Measurements from ENCODE around the gene PLS3.

DNA sequence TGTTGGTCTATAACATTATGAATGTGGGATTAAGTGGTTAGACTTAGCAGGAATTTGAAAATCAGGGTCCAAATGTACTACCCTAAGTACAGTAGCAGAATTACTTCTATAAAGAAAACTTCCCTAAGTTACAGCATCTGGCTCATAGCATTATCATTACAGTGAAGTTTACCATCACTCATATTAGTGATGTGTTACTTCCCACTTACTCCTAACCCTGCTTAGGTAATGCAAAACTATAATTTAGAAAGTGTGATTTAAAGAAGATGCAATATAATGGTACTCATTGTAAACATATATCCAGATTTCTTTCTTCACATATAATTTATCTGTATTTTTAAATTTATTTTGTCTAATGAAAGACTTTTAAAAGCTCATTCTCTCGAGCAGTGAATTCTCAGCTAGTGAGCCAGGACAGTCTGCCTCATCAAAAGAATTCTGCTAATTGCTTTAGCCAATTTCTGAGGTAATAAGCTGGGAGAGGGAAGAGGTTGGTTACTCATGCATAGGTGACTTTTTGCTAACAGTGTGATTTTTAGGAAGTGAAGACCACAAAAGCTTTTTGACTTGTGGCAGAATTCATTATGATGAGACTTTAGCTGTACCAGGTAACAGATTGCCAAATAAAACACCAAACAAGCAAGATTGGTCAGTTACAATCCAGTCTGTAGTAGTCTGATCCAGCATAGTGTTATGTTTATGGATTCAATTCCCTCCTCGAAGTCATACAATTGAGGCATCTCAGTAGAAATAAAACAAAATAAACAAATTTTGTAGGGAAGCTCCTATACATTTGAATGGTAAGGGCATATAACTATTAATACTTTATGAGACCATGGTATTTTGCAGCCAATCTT lies 21.0 kb downstream of the PLS3 start:
- TF ChIP-seq CTCF (IDR thresholded peaks at IDR 0.05), result no peak
- TF ChIP-seq POLR2A (IDR thresholded peaks at IDR 0.05), result no peak
